Measurements from ENCODE around the gene MMP23B.

GRCh38 chr1:1582585-1583346, 49.2 kb upstream of the MMP23B start:
- no peak for TF ChIP-seq CTCF (IDR thresholded peaks at IDR 0.05)
- no peak for TF ChIP-seq EP300 (IDR thresholded peaks at IDR 0.05)
